Stimulated activated naive CD8-positive, alpha-beta T cell treated with anti-CD3 and anti-CD28 coated beads, Interleukin-15, amount 100 ng/mL, for 72 hours (primary cell): Measurements from ENCODE around the gene ZNF619.

Experiments
- ATAC-seq: fragments of 150-1000 bp; cut with Tn5 transposase; 2 replicates; pipeline ENCODE4 v1.10.0; 2021; ENCODE audit warnings: mild to moderate bottlenecking, moderate library complexity
- DNase-seq, 2 donors: peaks; one replicate each; pipeline ENCODE4 v3.0.0; 2021 to 2022
- H3K27ac Mint-ChIP-seq, 2 donors: one replicate each; pipeline ENCODE4 v1.8.0; 2022; ENCODE audit warnings: mild to moderate bottlenecking in 2 of 2, mixed read lengths in 2 of 2, moderate library complexity in 2 of 2
- H3K27me3 Mint-ChIP-seq: one replicate; pipeline ENCODE4 v1.8.0; 2022; ENCODE audit warnings: mixed read lengths
- H3K4me1 Mint-ChIP-seq: one replicate; pipeline ENCODE4 v1.8.0; 2022; ENCODE audit warnings: mild to moderate bottlenecking, mixed read lengths
- H3K4me3 Mint-ChIP-seq, 2 donors: one replicate each; pipeline ENCODE4 v1.8.0; 2022; ENCODE audit warnings: mild to moderate bottlenecking in 2 of 2, mixed read lengths in 2 of 2, moderate library complexity in 1 of 2
- H3K9me3 Mint-ChIP-seq, 2 donors: one replicate each; pipeline ENCODE4 v1.8.0; 2022; ENCODE audit warnings: mixed read lengths in 2 of 2

Gene ZNF619

DNA sequence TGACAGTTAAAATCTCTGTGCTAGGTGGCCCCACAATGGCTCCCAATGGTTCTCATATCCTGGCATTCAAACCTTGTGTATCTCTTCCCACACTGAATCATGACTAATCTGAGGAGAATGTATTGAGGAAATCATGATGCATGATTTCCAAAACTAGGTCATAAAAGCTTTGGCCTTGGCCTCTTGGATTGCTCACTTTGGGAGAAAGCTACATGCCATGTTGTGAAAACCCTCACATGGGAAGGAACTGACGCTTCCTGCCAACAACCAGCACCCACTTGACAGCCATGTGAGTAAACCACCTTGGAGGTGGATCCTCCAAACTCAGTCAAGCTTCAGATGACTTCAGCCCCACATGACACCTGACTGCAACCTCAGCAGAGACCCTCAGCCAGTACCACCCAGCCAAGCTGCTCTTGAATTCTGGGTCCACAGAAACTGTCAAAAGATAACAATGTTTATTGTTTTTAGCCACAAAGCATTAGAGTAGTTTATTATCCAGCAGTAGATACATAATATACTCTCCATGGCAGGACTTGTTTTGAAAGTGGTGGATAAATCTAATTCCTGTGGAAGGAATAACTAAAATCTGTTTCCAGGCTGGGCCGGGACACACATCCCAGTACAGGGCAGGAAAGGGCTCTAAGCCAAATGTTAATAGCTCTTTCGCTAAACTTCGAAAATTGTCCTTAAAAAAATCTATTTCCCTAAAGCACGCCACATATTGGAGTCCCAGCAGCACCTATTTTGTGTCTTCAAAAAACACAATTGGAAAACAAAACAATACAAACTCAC, 27.9 kb downstream of the ZNF619 start:
- H3K9me3 Mint-ChIP-seq, result no peaks in the 10 kb centered on the region
- peak overlapping the region in 1 of 2 donors; percentile 88 for H3K4me3 Mint-ChIP-seq
- H3K27ac Mint-ChIP-seq, result no peak overlapping the region
- ATAC-seq (no peak), DNase-seq (no peak)
- H3K27me3 Mint-ChIP-seq, result no peaks in the 10 kb centered on the region
- peaks cover 14% of the 10 kb centered on the region for H3K4me1 Mint-ChIP-seq

DNA sequence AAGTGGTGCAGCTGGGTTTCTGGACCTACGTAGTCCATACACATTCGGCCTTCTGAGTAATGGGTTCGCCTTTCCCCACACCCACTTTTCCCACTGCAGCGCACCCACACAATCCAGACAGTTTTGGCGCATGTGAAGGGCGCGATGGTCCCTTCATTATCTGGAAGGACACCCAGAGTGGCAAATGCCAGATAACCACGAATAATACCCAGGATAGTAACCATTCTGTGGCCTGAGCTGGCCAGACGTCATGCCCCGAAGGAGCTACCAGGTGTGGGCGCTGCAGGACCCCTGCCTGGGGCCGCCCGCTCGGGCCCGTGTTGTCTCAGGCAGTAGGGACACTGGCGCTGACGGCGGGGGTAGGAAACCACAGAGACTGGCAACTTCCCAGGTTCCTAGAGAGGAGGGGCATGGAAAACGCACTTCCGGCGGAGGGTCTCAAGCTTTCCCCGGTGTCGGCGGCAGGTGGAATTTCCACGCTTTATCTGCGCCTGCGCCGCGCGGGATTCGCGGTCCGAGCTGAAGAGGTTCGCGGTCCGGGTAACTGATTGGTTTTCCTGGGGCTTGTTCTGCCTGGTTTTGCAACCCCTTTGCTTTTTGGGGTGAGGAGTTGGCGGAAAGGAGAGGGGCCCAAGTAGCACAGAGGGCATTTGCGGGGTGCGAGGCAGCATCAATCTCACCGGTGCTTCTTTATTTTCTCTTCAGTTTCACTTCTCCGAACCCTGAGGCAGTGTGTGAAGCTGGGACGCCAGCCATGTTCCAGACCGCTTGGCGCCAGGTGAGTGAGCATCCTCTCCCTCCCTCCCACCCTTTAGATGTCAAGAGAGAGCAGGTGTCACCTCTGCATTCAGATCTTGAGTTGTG, 28.9 kb downstream of the ZNF619 start, which contains the start of gene ZNF620:
ZNF620 (plus strand) TSS at position 441 of the 864 bp plus-strand sequence; CDS start at position 755, 314 bp downstream.
- Mint-ChIP-seq H3K27ac (peak within 1 kb of the TSS; percentile 91), H3K4me1 (peaks cover 14% of the 10 kb centered on the region), H3K27me3 (no peaks in the 10 kb centered on the region), H3K4me3 (peak within 1 kb of the TSS; percentile 88 to 90), H3K9me3 (no peaks in the 10 kb centered on the region)
- DNase-seq (peak; percentile 40 to 56), ATAC-seq (peak; percentile 87)

DNA sequence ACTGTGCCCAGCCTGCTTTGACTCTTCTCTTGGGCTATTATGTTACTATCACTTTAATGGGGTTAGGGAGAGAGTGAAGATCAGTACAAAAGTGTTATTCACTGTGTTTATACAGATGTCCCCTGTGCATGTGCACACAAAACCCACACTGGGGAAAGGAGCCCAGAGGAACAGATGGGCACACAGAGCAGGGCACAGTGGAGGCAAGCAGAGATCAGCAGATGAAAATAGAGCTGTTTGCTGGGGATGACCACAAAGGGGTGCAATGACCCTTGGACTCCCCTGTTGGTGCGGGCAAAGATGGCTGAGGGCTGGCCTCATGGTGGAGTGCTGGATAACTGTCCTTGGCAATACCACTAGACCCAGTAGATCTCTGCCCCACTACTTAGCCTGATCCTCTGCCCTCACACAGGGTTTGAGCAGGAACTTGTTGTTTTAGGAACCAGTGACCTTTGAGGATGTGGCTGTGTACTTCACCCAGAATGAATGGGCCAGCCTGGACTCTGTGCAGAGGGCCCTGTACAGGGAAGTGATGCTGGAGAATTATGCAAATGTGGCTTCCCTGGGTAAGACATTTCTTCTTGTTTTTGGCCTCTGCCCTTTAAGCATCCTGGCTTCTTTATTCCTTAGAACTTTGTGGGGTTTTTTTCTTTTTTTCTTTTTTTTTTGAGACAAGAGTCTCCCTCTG, 34.3 kb downstream of the ZNF619 start:
- ATAC-seq, result no peak
- Mint-ChIP-seq H3K9me3 (no peaks in the 10 kb centered on the region), H3K27ac (no peak overlapping the region)

DNA sequence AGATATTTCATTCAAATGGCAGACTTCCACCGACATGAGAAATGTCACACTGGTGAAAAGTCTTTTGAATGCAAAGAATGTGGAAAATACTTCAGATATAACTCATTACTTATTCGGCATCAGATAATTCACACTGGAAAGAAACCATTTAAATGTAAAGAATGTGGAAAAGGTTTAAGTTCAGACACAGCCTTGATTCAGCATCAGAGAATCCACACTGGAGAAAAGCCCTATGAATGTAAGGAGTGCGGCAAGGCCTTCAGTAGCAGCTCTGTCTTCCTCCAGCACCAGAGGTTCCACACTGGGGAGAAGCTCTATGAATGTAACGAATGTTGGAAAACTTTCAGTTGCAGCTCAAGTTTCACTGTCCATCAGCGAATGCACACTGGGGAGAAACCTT, 39.3 kb downstream of the ZNF619 start:
- H3K4me1 Mint-ChIP-seq, result no peaks in the 10 kb centered on the region

More for the DNA sequence above, 34.3 kb downstream of the ZNF619 start:
- Mint-ChIP-seq H3K4me1 (peaks cover 8% of the 10 kb centered on the region), H3K27me3 (no peaks in the 10 kb centered on the region), H3K4me3 (no peak overlapping the region)
- DNase-seq, result no peak

DNA sequence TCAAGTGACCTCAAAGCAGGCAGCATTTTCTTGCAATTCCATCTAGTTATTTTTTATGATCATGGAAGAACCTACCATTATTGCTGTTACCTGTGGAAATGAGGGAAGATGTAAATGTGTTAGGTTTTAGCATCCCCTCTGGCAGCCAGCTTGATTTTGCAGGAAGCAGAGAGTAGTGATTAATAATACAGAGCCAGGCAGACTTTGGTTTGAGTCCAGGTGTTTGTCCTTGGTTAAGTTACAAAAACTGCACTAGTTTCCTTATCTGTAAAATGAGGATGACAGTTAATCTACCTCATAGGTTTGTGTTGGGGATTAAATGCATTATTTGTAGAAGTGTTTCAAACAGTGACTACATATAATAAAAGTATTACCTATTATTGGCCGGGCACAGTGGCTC, 41.1 kb downstream of the ZNF619 start:
- DNase-seq (no peak), ATAC-seq (no peak)
- H3K27me3 Mint-ChIP-seq, result no peaks in the 10 kb centered on the region
- H3K9me3 Mint-ChIP-seq, result no peaks in the 10 kb centered on the region
- no peaks in the 10 kb centered on the region for H3K4me1 Mint-ChIP-seq
- H3K4me3 Mint-ChIP-seq, result no peak overlapping the region
- H3K27ac Mint-ChIP-seq, result no peak overlapping the region

More for the DNA sequence above, 39.3 kb downstream of the ZNF619 start:
- DNase-seq (no peak), ATAC-seq (no peak)
- Mint-ChIP-seq H3K9me3 (no peaks in the 10 kb centered on the region), H3K27ac (no peak overlapping the region), H3K27me3 (no peaks in the 10 kb centered on the region), H3K4me3 (no peak overlapping the region)

DNA sequence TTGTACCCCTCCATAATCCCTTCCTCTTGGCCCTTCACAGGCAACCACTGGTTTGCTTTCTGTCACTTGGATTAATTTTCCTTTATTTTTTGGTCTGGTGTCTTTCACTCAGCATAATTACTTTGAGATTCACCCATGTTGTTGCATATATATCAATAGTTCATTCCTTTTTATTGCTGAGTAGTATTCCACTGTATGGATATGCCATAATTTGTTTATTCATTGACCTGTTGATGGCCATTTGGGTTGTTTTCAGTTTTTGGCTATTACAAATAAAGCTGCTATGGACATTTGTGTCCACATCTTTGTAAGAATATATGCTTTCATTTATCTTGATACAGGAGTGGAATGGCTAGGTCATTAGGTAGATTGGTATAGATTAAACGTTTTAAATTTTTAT, 41.9 kb downstream of the ZNF619 start:
- no peak for DNase-seq
- H3K27ac Mint-ChIP-seq, result no peak overlapping the region
- H3K4me1 Mint-ChIP-seq, result peaks cover 2% of the 10 kb centered on the region
- H3K27me3 Mint-ChIP-seq, result no peaks in the 10 kb centered on the region
- H3K9me3 Mint-ChIP-seq, result no peaks in the 10 kb centered on the region
- H3K4me3 Mint-ChIP-seq, result no peak overlapping the region
- ATAC-seq, result no peak

DNA sequence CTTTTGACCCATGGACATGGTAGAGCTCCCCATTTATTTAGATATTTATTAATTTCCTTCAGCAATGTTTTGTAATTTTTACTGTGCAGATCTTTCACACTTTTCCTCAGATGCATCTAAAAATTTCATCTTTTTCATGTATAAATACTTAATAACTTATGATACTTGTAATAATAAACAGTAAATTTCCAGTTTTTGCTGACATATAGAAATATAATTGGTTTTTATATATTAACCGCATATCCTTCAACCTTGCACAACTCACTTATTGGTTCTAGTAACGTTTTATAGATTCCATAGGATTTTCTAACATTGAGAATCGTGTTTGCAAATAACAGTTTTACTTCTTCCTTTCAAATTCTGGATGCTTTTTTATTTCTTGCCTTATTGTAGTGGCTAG, 44.3 kb downstream of the ZNF619 start:
- ATAC-seq (no peak), DNase-seq (no peak)
- Mint-ChIP-seq H3K9me3 (no peaks in the 10 kb centered on the region), H3K27me3 (no peaks in the 10 kb centered on the region), H3K4me3 (no peak overlapping the region), H3K4me1 (peaks cover 18% of the 10 kb centered on the region), H3K27ac (no peak overlapping the region)

DNA sequence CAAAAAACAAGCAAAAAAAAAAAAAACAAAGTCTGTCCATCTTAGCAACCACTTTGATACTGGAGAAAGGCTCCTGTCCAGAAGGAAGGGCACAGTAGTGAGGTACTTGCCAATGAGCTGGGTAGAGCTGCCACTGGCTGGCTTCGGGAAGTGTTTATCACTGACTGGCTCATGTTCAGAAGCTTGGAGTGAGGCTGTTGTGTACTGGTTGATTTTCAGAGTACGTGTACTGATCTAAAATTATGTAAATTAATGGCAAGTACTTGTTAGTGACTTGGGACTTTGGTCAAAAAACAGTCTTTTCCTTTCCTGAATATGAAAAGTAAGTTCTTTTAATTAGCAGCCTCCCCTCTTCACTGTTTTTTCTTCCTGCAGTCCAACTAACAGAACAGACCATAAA, 46.9 kb downstream of the ZNF619 start:
- DNase-seq (no peak), ATAC-seq (no peak)
- H3K4me3 Mint-ChIP-seq, result peak overlapping the region in 1 of 2 donors; percentile 97
- no peaks in the 10 kb centered on the region for H3K9me3 Mint-ChIP-seq
- peaks cover 26% of the 10 kb centered on the region for H3K4me1 Mint-ChIP-seq
- no peaks in the 10 kb centered on the region for H3K27me3 Mint-ChIP-seq
- H3K27ac Mint-ChIP-seq, result peak overlapping the region in 1 of 2 donors; percentile 99

DNA sequence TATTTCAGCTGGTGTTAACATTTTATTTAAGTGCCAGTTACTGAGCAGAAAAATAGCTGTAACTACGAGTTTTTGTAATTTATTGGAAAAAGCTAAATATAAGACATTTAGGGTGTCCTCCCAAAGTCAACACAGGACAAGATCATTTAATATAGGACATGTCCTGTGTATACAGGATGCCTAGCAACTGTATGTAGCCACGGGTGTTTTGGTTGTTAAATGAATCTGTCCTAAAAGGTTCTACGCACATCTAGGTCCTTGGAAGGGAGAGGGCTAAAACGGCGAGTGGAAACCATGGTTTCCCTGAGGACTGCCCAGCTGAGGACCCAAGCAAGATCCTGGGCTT, 47.3 kb downstream of the ZNF619 start:
- H3K27me3 Mint-ChIP-seq, result no peaks in the 10 kb centered on the region
- ATAC-seq (peak; percentile 57), DNase-seq (no peak)
- H3K4me1 Mint-ChIP-seq, result peaks cover 30% of the 10 kb centered on the region
- H3K27ac Mint-ChIP-seq, result peak overlapping the region; percentile 99
- no peaks in the 10 kb centered on the region for H3K9me3 Mint-ChIP-seq
- H3K4me3 Mint-ChIP-seq, result peak overlapping the region; percentile 97 to 98

DNA sequence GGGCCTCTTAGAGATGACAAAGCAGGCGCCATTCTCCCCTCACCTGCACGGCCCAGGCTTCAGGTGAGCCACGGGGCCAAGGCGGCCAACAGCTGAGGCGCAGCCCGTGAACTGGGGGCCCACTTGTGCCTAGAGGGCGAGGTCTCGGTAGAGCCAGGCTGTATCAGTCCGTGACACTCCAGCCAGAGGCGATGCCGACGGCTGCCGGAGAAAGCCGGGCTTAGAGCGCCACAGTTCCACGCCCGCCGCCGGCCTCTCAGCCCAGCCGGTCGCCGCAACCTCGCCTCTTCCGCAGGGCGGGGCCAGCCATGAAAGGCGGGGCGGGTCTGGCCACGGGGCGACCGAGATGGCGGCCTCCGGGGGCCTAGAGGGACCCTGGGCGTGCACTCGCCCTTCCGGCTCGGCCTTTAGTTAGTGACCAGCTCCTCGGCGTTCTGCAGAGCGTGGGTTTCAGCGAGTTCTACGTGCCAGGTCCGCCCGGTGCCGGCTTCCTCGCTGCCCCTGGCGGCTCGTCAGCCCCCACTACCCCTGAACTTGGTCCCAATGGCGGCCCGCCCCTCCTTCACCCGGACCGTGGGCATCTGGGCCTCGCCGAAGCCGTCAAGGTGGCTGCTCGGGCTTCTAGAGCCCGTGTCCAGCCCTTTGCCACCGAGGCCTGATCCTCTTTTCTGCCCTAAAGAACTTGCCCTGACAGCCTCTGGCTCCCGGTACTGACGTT, 47.8 kb downstream of the ZNF619 start, which contains the start of gene ZNF621:
ZNF621 (plus strand) TSS at position 393 of the 718 bp plus-strand sequence. CDS start 881 bp downstream, outside the sequence.
- ATAC-seq (peak; percentile 99), DNase-seq (peak; percentile 86 to 88)
- Mint-ChIP-seq H3K4me3 (peak within 1 kb of the TSS; percentile 97 to 98), H3K27me3 (no peaks in the 10 kb centered on the region), H3K9me3 (no peaks in the 10 kb centered on the region), H3K27ac (peak within 1 kb of the TSS; percentile 99), H3K4me1 (peaks cover 35% of the 10 kb centered on the region)

DNA sequence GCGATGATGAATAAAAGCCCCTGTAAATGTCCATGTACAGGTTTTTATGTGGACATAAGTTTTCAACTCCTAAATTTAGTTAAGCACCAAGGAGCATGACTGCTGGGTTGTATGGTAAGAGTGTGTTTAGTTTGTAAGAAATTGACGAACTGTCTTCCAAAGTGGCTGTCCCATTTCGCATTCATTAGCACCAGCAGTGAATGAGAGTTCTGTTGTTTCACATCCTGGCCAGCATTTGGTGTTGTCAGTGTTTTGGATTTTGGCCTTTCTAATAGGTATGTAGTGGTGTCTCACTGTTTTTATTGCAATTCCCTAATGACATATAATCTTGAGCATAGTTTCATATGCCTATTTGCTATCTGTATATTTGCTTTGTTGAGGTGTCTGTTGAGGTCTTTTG, 51.5 kb downstream of the ZNF619 start:
- Mint-ChIP-seq H3K9me3 (peaks cover 12 to 23% of the 10 kb centered on the region in 2 donors), H3K4me1 (peaks cover 35% of the 10 kb centered on the region), H3K27me3 (no peaks in the 10 kb centered on the region), H3K27ac (no peak overlapping the region), H3K4me3 (no peak overlapping the region)
- DNase-seq, result no peak
- ATAC-seq, result no peak

DNA sequence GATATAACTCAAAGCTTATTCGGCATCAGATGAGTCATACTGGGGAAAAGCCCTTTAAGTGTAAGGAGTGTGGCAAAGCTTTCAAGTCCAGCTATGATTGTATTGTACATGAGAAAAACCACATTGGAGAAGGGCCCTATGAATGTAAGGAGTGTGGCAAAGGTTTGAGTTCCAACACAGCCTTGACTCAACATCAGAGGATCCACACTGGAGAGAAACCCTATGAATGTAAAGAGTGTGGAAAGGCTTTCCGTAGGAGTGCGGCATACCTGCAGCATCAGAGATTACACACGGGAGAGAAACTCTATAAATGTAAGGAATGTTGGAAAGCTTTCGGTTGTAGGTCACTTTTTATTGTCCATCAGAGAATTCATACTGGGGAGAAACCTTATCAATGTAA, 55.3 kb downstream of the ZNF619 start:
- Mint-ChIP-seq H3K27me3 (no peaks in the 10 kb centered on the region), H3K4me1 (peaks cover 11% of the 10 kb centered on the region), H3K9me3 (peaks cover 12 to 29% of the 10 kb centered on the region in 2 donors), H3K4me3 (no peak overlapping the region), H3K27ac (no peak overlapping the region)
- ATAC-seq, result no peak
- no peak for DNase-seq

DNA sequence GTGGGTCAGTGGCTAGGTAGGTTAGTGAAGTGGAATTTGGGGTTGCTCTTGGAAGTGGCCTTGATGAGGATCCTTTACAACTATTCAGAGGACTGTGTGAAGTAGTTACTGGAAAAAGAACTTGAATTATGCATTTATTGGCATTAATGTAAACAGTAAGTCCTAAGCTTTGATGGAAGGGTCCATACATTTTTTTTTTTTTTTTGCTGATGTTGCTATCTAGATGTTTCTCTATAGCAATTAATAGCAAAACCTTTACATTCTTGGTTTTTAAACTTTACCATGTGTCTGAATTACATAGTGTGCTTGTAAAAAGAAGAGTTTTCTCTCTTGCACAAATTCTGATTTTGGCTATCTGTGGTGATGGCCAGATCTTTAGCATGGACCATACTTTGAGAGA, 57.4 kb downstream of the ZNF619 start:
- ATAC-seq, result no peak
- Mint-ChIP-seq H3K9me3 (peaks cover 16 to 42% of the 10 kb centered on the region in 2 donors), H3K4me1 (peaks cover 5% of the 10 kb centered on the region)

More for the DNA sequence above, 57.4 kb downstream of the ZNF619 start:
- H3K4me3 Mint-ChIP-seq, result no peak overlapping the region
- DNase-seq, result no peak
- no peaks in the 10 kb centered on the region for H3K27me3 Mint-ChIP-seq
- no peak overlapping the region for H3K27ac Mint-ChIP-seq
